ENCODE results near the gene VAC14. TPM values are rescaled to one million over a fixed set of nuclear protein-coding genes. Genes with fewer than 3 reads are reported as not detected.

The VAC14 gene
- total and polyA plus RNA-seq, 8 donors: 14.9 to 90.6 (median 39.3) TPM

DNA sequence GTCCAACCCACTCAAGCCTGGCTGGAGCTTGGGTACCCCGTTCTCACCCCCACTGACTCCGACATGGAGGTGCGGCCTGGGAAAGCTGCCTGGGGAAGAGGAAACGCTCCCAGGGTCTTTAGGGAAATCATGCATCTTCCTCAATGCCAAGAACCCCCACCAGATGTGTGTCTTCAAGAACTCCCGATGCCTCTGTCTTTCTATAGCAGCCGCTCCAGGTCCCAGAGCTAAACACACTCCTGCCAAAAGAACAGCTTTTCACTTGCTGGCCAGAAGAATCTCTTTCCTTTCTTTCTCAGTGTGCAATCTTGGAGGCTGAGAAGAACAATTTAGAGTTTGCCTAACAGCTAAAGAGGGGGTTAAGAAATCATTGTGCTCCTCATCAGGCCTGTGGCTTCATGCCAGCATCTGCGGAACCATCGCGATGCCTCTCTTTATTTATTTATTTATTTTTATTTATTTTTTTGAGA is 74.0 kb downstream of the VAC14 start:
- Histone ChIP-seq H3K27ac (peak overlapping the region in 4 of 5 donors; percentile 80 to 88 (median 84)), H3K9me3 (no peaks in the 10 kb centered on the region), H3K4me3 (no peak overlapping the region), H3K36me3 (peaks cover 6 to 76% (median 56%) of the 10 kb centered on the region in 4 donors), H3K27me3 (no peaks in the 10 kb centered on the region), H3K4me1 (peaks cover 19 to 39% (median 26%) of the 10 kb centered on the region in 4 donors)
- intact Hi-C loops (cut with DNase I; ENCODE audit: low total_unique reads): no loop called here
- TF ChIP-seq EP300 (IDR thresholded peaks at IDR 0.05) (no peak), POLR2AphosphoS5 (IDR thresholded peaks at IDR 0.05) (no peak), POLR2A (IDR thresholded peaks at IDR 0.05) (no peak)
- TF ChIP-seq, protein P1, sequence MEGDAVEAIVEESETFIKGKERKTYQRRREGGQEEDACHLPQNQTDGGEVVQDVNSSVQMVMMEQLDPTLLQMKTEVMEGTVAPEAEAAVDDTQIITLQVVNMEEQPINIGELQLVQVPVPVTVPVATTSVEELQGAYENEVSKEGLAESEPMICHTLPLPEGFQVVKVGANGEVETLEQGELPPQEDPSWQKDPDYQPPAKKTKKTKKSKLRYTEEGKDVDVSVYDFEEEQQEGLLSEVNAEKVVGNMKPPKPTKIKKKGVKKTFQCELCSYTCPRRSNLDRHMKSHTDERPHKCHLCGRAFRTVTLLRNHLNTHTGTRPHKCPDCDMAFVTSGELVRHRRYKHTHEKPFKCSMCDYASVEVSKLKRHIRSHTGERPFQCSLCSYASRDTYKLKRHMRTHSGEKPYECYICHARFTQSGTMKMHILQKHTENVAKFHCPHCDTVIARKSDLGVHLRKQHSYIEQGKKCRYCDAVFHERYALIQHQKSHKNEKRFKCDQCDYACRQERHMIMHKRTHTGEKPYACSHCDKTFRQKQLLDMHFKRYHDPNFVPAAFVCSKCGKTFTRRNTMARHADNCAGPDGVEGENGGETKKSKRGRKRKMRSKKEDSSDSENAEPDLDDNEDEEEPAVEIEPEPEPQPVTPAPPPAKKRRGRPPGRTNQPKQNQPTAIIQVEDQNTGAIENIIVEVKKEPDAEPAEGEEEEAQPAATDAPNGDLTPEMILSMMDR (IDR thresholded peaks at IDR 0.05): no peak
- DNase-seq: peak in 1 of 2 donors; percentile 87
- 63 to 76% (median 73%) methylated on average over 9 of the region's 9 CpGs for WGBS, 5 donors

- Histone ChIP-seq H3K9me3 (no peaks in the 10 kb centered on the region), H3K27me3 (no peaks in the 10 kb centered on the region), H3K4me1 (peaks cover 19 to 39% (median 26%) of the 10 kb centered on the region in 4 donors), H3K4me3 (no peak overlapping the region), H3K36me3 (peaks cover 9 to 78% (median 58%) of the 10 kb centered on the region in 4 donors), H3K27ac (peak overlapping the region; percentile 59 to 88 (median 83))
- intact Hi-C loops (cut with DNase I; ENCODE audit: low total_unique reads): no loop called here
- TF ChIP-seq, protein P1 (IDR thresholded peaks at IDR 0.05): no peak
- TF ChIP-seq POLR2AphosphoS5 (IDR thresholded peaks at IDR 0.05): peak in 2 of 3 donors; percentile 27 to 39
- 61 to 82% (median 77%) methylated on average over 29 to 31 of the region's 31 CpGs for WGBS, 5 donors
- peak in 1 of 2 donors; percentile 90 for DNase-seq
Observed at GRCh38 chr16:70725912-70726828, 74.8 kb downstream of the VAC14 start.

- intact Hi-C loops (cut with DNase I; ENCODE audit: low total_unique reads): no loop called here
- TF ChIP-seq, protein P1 (IDR thresholded peaks at IDR 0.05): no peak
- peak in 1 of 3 donors; percentile 20 for TF ChIP-seq POLR2AphosphoS5 (IDR thresholded peaks at IDR 0.05)
- H3K36me3 ChIP-seq: peaks cover 5 to 78% (median 58%) of the 10 kb centered on the region in 4 donors
- peak in 1 of 2 donors; percentile 81 for DNase-seq
- H3K4me3 ChIP-seq: no peak overlapping the region
- H3K9me3 ChIP-seq: no peaks in the 10 kb centered on the region
- peak overlapping the region; percentile 59 to 88 (median 83) for H3K27ac ChIP-seq
- 68 to 77% (median 71%) methylated on average over 20 to 22 of the region's 22 CpGs for WGBS, 5 donors
- H3K4me1 ChIP-seq: peaks cover 19 to 39% (median 26%) of the 10 kb centered on the region in 4 donors
- no peaks in the 10 kb centered on the region for H3K27me3 ChIP-seq
Observed at GRCh38 chr16:70725024-70725911, 75.7 kb downstream of the VAC14 start.

All from stomach (tissue), 9 donors.